Adipocyte (in vitro differentiated cells): ENCODE data around the gene LMNB1.

Experiments used
- DNase-seq: peaks from one replicate; pipeline ENCODE4 v3.0.0-alpha.2; 2015; ENCODE audit warnings: low read depth
- H3K27me3 ChIP-seq: replicated peaks from 2 replicates; pipeline ENCODE4 v1.7.0; 2013; ENCODE audit warnings: mild to moderate bottlenecking, low read length, moderate library complexity; ENCODE audit not compliant: control insufficient read depth, insufficient read depth
- H3K36me3 ChIP-seq: 2 replicates; pipeline ENCODE4 v1.7.0; 2013; ENCODE audit warnings: low read length, mild to moderate bottlenecking, moderate library complexity; ENCODE audit not compliant: control insufficient read depth, insufficient read depth, severe bottlenecking
- H3K4me1 ChIP-seq: 2 replicates; pipeline ENCODE4 v1.7.0; 2013; ENCODE audit warnings: mild to moderate bottlenecking, low read length, moderate library complexity; ENCODE audit not compliant: control insufficient read depth, insufficient read depth
- H3K4me3 ChIP-seq: 2 replicates; pipeline ENCODE4 v1.7.0; 2013; ENCODE audit warnings: mild to moderate bottlenecking, low read length, moderate library complexity
- H3K9ac ChIP-seq: 2 replicates; pipeline ENCODE4 v1.7.0; 2013; ENCODE audit warnings: mild to moderate bottlenecking, low read length, moderate library complexity
- H3K9me3 ChIP-seq: 2 replicates; pipeline ENCODE4 v1.7.0; 2013; ENCODE audit warnings: mild to moderate bottlenecking, low read length, moderate library complexity; ENCODE audit not compliant: control insufficient read depth

The LMNB1 gene

GRCh38 chr5:126878085-126878484, 101.1 kb downstream of the LMNB1 start:
- Histone ChIP-seq H3K27me3 (peaks cover 6% of the 10 kb centered on the region), H3K36me3 (no peaks in the 10 kb centered on the region), H3K9me3 (no peaks in the 10 kb centered on the region), H3K4me1 (peaks cover 4% of the 10 kb centered on the region), H3K4me3 (no peak overlapping the region), H3K9ac (no peak overlapping the region)
- DNase-seq, result no peak

GRCh38 chr5:126878634-126879033, 101.7 kb downstream of the LMNB1 start:
- no peaks in the 10 kb centered on the region for H3K36me3 ChIP-seq
- no peak for DNase-seq
- no peak overlapping the region for H3K4me3 ChIP-seq
- no peaks in the 10 kb centered on the region for H3K9me3 ChIP-seq
- H3K9ac ChIP-seq, result no peak overlapping the region
- peaks cover 5% of the 10 kb centered on the region for H3K4me1 ChIP-seq
- peaks cover 6% of the 10 kb centered on the region for H3K27me3 ChIP-seq

- Histone ChIP-seq H3K27me3 (peaks cover 10% of the 10 kb centered on the region), H3K36me3 (no peaks in the 10 kb centered on the region), H3K9ac (no peak overlapping the region), H3K4me3 (no peak overlapping the region), H3K9me3 (no peaks in the 10 kb centered on the region), H3K4me1 (peaks cover 11% of the 10 kb centered on the region)
- no peak for DNase-seq
Observed at GRCh38 chr5:126881821-126882600, 105.1 kb downstream of the LMNB1 start.

- no peak overlapping the region for H3K9ac ChIP-seq
- H3K4me3 ChIP-seq, result no peak overlapping the region
- no peaks in the 10 kb centered on the region for H3K9me3 ChIP-seq
- peak; percentile 8 for DNase-seq
- no peaks in the 10 kb centered on the region for H3K36me3 ChIP-seq
- peaks cover 10% of the 10 kb centered on the region for H3K27me3 ChIP-seq
- H3K4me1 ChIP-seq, result peaks cover 9% of the 10 kb centered on the region
Observed at GRCh38 chr5:126883564-126884245, 106.8 kb downstream of the LMNB1 start.

- H3K36me3 ChIP-seq, result no peaks in the 10 kb centered on the region
- H3K27me3 ChIP-seq, result peaks cover 10% of the 10 kb centered on the region
- no peak overlapping the region for H3K4me3 ChIP-seq
- no peaks in the 10 kb centered on the region for H3K9me3 ChIP-seq
- H3K4me1 ChIP-seq, result peaks cover 6% of the 10 kb centered on the region
- DNase-seq, result peak; percentile 77
- no peak overlapping the region for H3K9ac ChIP-seq
Observed at GRCh38 chr5:126884269-126884819, 107.4 kb downstream of the LMNB1 start.
